Osteoblast (primary cell): Measurements from ENCODE around the gene SAYSD1. TPM values are rescaled to one million over a fixed set of nuclear protein-coding genes. Genes with fewer than 3 reads are reported as not detected.
"Not testable (repeated sequence)": the region's sequence is repeated elsewhere in the genome, so short reads cannot be mapped to it uniquely, and the experiment has no call there.

Experiments used
- DNase-seq: peaks from one replicate; pipeline ENCODE4 v3.0.0; 2011; ENCODE audit warnings: low spot score, mixed read lengths; ENCODE audit not compliant: insufficient read length; ENCODE audit errors: missing footprints
- H2AFZ ChIP-seq: 2 replicates; pipeline ENCODE4 v1.6.0; 2011; ENCODE audit warnings: mild to moderate bottlenecking, low read length
- H3K27ac ChIP-seq: 2 replicates; pipeline ENCODE4 v1.5.1; 2011; ENCODE audit warnings: mild to moderate bottlenecking, low read depth, low read length, moderate library complexity
- H3K27me3 ChIP-seq: 2 replicates; pipeline ENCODE4 v1.6.0; 2012; ENCODE audit warnings: mild to moderate bottlenecking, control low read depth, inconsistent platforms, low read length, moderate library complexity; ENCODE audit not compliant: insufficient read depth
- H3K36me3 ChIP-seq: 2 replicates; pipeline ENCODE4 v1.5.1; 2011; ENCODE audit warnings: mild to moderate bottlenecking, low read length, control low read depth, moderate library complexity; ENCODE audit not compliant: insufficient read depth
- H3K4me1 ChIP-seq: 2 replicates; pipeline ENCODE4 v1.5.1; 2011; ENCODE audit warnings: mild to moderate bottlenecking, low read length, control low read depth, moderate library complexity; ENCODE audit not compliant: insufficient read depth
- H3K4me2 ChIP-seq: 2 replicates; pipeline ENCODE4 v1.6.0; 2011; ENCODE audit warnings: mild to moderate bottlenecking, low read length; ENCODE audit not compliant: insufficient read depth
- H3K4me3 ChIP-seq: fragments of 200-600 bp; sonication (generic); 3 replicates; pipeline ENCODE4 v1.5.1; 2012; ENCODE audit warnings: mild to moderate bottlenecking, low read length, inconsistent platforms; ENCODE audit not compliant: insufficient read depth
- H3K79me2 ChIP-seq: 2 replicates; pipeline ENCODE4 v1.6.0; 2012; ENCODE audit warnings: mild to moderate bottlenecking, low read length, control low read depth, inconsistent platforms; ENCODE audit not compliant: insufficient read depth
- H3K9me3 ChIP-seq: 2 replicates; pipeline ENCODE4 v1.5.1; 2011; ENCODE audit warnings: low read depth, low read length, control low read depth
- H4K20me1 ChIP-seq: 2 replicates; pipeline ENCODE4 v1.6.0; 2012; ENCODE audit warnings: mild to moderate bottlenecking, low read length, control low read depth; ENCODE audit not compliant: insufficient read depth
- CTCF ChIP-seq: IDR thresholded peaks from 2 replicates; pipeline ENCODE4 v1.5.1; 2011; ENCODE audit warnings: mild to moderate bottlenecking, low read depth, low read length, moderate library complexity; ENCODE audit errors: extremely low read depth
- total RNA-seq: library from RNA; depleted of rRNA; stranded (reverse); fragments of >200 nt; gene quantifications from 2 replicates; pipeline ENCODE4 v1.2.3, GENCODE V29; 2012

The SAYSD1 gene
- total RNA-seq, 1 donor, result 31.1 TPM

DNA sequence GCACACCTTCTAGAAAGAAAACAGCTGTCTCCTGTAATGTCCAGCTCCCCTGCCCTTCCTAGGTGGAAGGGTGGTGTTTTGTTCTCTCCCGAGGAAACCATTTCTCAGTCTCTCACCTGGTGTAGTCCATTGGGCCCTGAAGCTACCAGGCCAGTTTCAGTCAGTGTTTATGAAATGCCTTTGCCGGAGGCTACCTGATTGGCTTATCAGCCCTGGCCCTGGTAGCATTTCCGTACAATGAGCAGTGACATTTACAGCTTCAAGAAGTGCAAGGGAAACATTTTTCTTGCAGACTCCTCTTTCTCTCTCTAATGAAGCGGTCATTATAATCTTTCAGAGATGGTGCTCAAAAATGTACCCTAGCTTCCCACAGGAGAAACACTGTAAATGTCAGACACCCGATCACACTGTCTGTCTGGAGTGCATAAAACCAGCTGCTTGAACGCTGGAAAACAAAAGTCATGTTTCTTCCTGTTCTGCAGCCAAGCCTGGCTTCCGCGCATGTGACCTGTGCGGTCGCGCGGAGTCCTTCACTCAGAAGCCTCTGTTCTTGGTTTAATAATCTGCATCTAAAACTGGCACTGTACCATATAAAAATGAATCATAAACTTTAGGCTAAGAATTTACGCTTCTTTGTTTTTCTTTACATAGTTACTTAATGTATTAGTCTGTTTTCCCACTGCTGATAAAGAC is 28.4 kb upstream of the SAYSD1 start:
- Histone ChIP-seq H3K4me2 (no peak overlapping the region), H3K27ac (no peak overlapping the region), H4K20me1 (no peaks in the 10 kb centered on the region), H3K4me1 (no peaks in the 10 kb centered on the region), H3K9me3 (no peaks in the 10 kb centered on the region), H3K27me3 (no peaks in the 10 kb centered on the region), H3K36me3 (no peaks in the 10 kb centered on the region), H3K79me2 (no peaks in the 10 kb centered on the region), H3K4me3 (no peak overlapping the region), H2AFZ (no peak overlapping the region)
- DNase-seq, result no peak
- TF ChIP-seq CTCF, result no peak

DNA sequence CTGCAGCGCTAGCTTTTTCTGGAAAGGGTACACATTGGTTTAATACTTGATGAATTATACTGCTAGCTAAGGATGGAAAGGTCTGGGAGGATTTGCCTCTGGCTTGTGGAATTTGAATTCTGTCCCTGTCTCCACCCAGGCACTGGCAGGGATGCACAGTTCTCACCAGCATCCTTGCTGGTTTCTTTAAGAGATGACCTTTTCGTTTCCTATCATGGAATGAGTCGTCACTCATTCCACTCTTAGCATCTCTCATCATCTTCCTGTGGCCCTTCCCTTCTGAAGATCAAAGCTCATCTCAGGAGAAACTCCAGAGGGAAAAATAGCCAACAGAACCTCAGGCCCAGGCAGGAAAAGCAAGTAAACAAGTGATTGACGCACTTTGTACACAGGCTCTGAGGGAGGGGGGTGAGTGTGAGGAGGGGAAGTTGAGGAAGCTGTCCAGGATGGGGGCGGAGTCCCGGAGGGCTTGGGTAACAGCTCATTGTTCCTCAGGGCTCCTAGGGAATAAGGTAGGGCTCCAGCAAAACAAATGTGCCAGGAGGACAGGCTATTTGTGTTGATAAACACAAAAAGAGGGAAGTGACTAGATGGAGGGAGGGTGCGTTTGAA is 25.7 kb upstream of the SAYSD1 start:
- Histone ChIP-seq H3K4me3 (no peak overlapping the region), H3K4me2 (no peak overlapping the region), H4K20me1 (no peaks in the 10 kb centered on the region), H3K27ac (no peak overlapping the region), H2AFZ (no peak overlapping the region), H3K27me3 (no peaks in the 10 kb centered on the region), H3K36me3 (no peaks in the 10 kb centered on the region), H3K4me1 (no peaks in the 10 kb centered on the region), H3K79me2 (no peaks in the 10 kb centered on the region), H3K9me3 (no peaks in the 10 kb centered on the region)
- DNase-seq, result no peak
- TF ChIP-seq CTCF, result no peak

- no peak overlapping the region for H2AFZ ChIP-seq
- H3K4me2 ChIP-seq, result no peak overlapping the region
- no peaks in the 10 kb centered on the region for H3K36me3 ChIP-seq
- no peaks in the 10 kb centered on the region for H4K20me1 ChIP-seq
- DNase-seq, result no peak
- no peaks in the 10 kb centered on the region for H3K4me1 ChIP-seq
- H3K27me3 ChIP-seq, result no peaks in the 10 kb centered on the region
- H3K9me3 ChIP-seq, result no peaks in the 10 kb centered on the region
- H3K4me3 ChIP-seq, result no peak overlapping the region
- TF ChIP-seq CTCF, result no peak
- no peaks in the 10 kb centered on the region for H3K79me2 ChIP-seq
- no peak overlapping the region for H3K27ac ChIP-seq
Observed at GRCh38 chr6:39137245-39137644, 22.3 kb upstream of the SAYSD1 start.

- H3K27me3 ChIP-seq, H3K27ac ChIP-seq, H3K79me2 ChIP-seq, H3K4me1 ChIP-seq, H2AFZ ChIP-seq, H3K4me3 ChIP-seq, H3K9me3 ChIP-seq, H4K20me1 ChIP-seq, H3K36me3 ChIP-seq, H3K4me2 ChIP-seq, DNase-seq: not testable (repeated sequence)
Observed at GRCh38 chr6:39136207-39136606, 21.2 kb upstream of the SAYSD1 start.

- H3K4me1 ChIP-seq, DNase-seq, H3K4me2 ChIP-seq, H3K4me3 ChIP-seq, H3K27ac ChIP-seq, H3K27me3 ChIP-seq, H3K9me3 ChIP-seq, H4K20me1 ChIP-seq, H2AFZ ChIP-seq, H3K36me3 ChIP-seq, H3K79me2 ChIP-seq: not testable (repeated sequence)
Observed at GRCh38 chr6:39134761-39135160, 19.8 kb upstream of the SAYSD1 start.
